ENCODE results near the gene AEBP2. TPM values are rescaled to one million over a fixed set of nuclear protein-coding genes. Genes with fewer than 3 reads are reported as not detected.

AEBP2 gene
- total and polyA plus RNA-seq, 2 experiments from 2014 or later = 10.4 to 16.6 TPM

DNA sequence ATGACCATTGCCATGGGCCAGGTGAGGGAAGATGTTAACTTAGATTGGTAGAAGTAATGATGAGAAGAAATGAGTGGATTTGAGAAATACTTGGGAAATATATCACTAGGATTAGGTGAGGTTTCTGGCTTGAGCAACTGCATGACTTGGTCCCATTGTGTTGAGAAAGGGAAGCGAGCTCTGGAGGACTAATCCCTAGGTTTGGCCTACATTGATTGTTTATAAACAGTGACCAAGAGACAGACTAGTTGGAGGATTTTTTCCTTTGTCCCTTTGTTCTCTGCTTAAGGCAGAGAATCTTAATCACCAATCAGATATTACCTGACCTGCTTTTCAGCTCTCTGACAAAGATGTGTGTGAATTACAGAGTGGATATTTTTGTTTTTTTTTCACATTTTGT is 100.5 kb downstream of the AEBP2 start:
- no peaks in the 10 kb centered on the region for H3K36me3 ChIP-seq (ENCODE audit: low read depth)
- no peak overlapping the region for H3K4me2 ChIP-seq (ENCODE audit: unreplicated experiment)
- no peaks in the 10 kb centered on the region for H4K20me1 ChIP-seq (ENCODE audit: insufficient read depth)
- H3K79me2 ChIP-seq (ENCODE audit: insufficient read depth) = no peaks in the 10 kb centered on the region
- no peaks in the 10 kb centered on the region for H3K9me3 ChIP-seq (ENCODE audit: low read depth)
- no peaks in the 10 kb centered on the region for H3F3A ChIP-seq (ENCODE audit: insufficient read depth)
- H2AFZ ChIP-seq = no peak overlapping the region
- DNase-seq = peak; percentile 15
- TF ChIP-seq EZH2 (IDR thresholded peaks at IDR 0.05; ENCODE audit: insufficient read depth, poor library complexity, severe bottlenecking) (no peak), EZH2phosphoT487 (IDR thresholded peaks at IDR 0.05; ENCODE audit: insufficient read depth, low read depth) (no peak)
- no peak overlapping the region for H3K27ac ChIP-seq
- H3K27me3 ChIP-seq (replicated peaks; ENCODE audit: insufficient read depth) = no peaks in the 10 kb centered on the region
- H3K4me3 ChIP-seq = no peak overlapping the region
- H3K9ac ChIP-seq = no peak overlapping the region
- no peaks in the 10 kb centered on the region for H3K9me2 ChIP-seq (ENCODE audit: insufficient read depth)
- H3K4me1 ChIP-seq (ENCODE audit: insufficient read depth) = peaks cover 6% of the 10 kb centered on the region; the same call in 1 of the 2 replicates
- WGBS, 2 experiments (ENCODE audit: low coverage in 1 of 2, low lambda C conversion rate in 2 of 2, missing lambda C conversion rate in 2 of 2) = 43 to 73% methylated on average over 1 of the region's 1 CpG
- in situ Hi-C loops (cut with MboI) = no loop called here

DNA sequence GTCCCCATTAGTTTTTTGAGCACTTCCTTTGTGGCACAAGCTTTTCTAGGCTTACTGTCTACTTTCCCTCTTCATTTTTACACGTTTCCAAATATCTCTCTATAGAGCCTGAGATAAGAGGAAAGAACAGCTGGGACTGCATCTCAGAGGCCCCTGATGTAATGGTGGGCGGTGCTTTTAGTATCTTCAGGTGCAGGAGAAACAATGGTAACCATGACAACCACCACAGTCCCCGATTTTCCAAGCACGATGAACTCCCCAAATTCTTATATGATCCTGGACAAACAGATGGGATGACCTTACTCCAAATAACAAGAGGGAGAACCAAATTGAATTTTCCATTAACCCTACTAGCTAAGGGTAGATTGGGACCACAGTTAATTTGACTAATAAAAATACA is 103.3 kb downstream of the AEBP2 start:
- no peaks in the 10 kb centered on the region for H3K27me3 ChIP-seq (replicated peaks; ENCODE audit: insufficient read depth)
- TF ChIP-seq EZH2phosphoT487 (IDR thresholded peaks at IDR 0.05; ENCODE audit: insufficient read depth, low read depth) (no peak), EZH2 (IDR thresholded peaks at IDR 0.05; ENCODE audit: insufficient read depth, poor library complexity, severe bottlenecking) (no peak)

DNA sequence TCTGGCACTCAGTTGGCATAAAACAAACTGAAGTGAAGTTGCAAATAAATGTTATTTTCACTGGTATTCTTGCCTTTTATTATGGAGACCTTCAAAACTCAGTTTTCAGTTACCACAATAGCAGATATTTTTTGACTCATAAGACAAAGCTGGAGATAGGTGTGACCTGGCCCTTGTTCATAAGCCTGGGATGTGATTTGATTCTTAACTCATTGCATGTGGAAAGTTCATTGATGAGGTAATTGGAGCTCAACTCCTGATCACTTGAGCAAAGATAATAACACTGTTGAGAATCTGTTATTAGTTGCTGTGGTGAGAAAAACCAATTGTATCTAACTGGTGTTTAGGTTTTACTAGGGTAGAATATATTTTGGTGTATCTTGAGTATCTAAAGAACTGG is 105.1 kb downstream of the AEBP2 start:
- no peaks in the 10 kb centered on the region for H3K9me3 ChIP-seq (ENCODE audit: low read depth)
- no peaks in the 10 kb centered on the region for H3K9me2 ChIP-seq (ENCODE audit: insufficient read depth)
- H2AFZ ChIP-seq = no peak overlapping the region
- peaks cover 32% of the 10 kb centered on the region for H3K4me1 ChIP-seq (ENCODE audit: insufficient read depth)
- no peak overlapping the region for H3K9ac ChIP-seq
- DNase-seq = peak; percentile 14
- no peaks in the 10 kb centered on the region for H3K27me3 ChIP-seq (replicated peaks; ENCODE audit: insufficient read depth)
- in situ Hi-C loops (cut with MboI) = no loop called here
- no peaks in the 10 kb centered on the region for H3K79me2 ChIP-seq (ENCODE audit: insufficient read depth)
- no peak overlapping the region for H3K4me2 ChIP-seq (ENCODE audit: unreplicated experiment)
- peaks cover 23% of the 10 kb centered on the region for H3F3A ChIP-seq (ENCODE audit: insufficient read depth)
- H3K27ac ChIP-seq = no peak overlapping the region
- no peaks in the 10 kb centered on the region for H4K20me1 ChIP-seq (ENCODE audit: insufficient read depth)
- TF ChIP-seq EZH2 (IDR thresholded peaks at IDR 0.05; ENCODE audit: insufficient read depth, poor library complexity, severe bottlenecking) = no peak
- TF ChIP-seq EZH2phosphoT487 (IDR thresholded peaks at IDR 0.05; ENCODE audit: insufficient read depth, low read depth) = no peak
- no peak overlapping the region for H3K4me3 ChIP-seq
- H3K36me3 ChIP-seq (ENCODE audit: low read depth) = no peaks in the 10 kb centered on the region

More for the DNA sequence above, 103.3 kb downstream of the AEBP2 start:
- in situ Hi-C loops (cut with MboI) = no loop called here
- H3K4me3 ChIP-seq = no peak overlapping the region
- H3K27ac ChIP-seq = no peak overlapping the region
- H3F3A ChIP-seq (ENCODE audit: insufficient read depth) = peaks cover 23% of the 10 kb centered on the region
- H4K20me1 ChIP-seq (ENCODE audit: insufficient read depth) = no peaks in the 10 kb centered on the region
- H3K36me3 ChIP-seq (ENCODE audit: low read depth) = no peaks in the 10 kb centered on the region
- no peak overlapping the region for H2AFZ ChIP-seq
- no peaks in the 10 kb centered on the region for H3K9me3 ChIP-seq (ENCODE audit: low read depth)
- no peaks in the 10 kb centered on the region for H3K9me2 ChIP-seq (ENCODE audit: insufficient read depth)
- WGBS, 2 experiments (ENCODE audit: low coverage in 1 of 2, low lambda C conversion rate in 2 of 2, missing lambda C conversion rate in 2 of 2) = 55 to 64% methylated on average over 4 of the region's 4 CpGs
- peaks cover 27% of the 10 kb centered on the region for H3K4me1 ChIP-seq (ENCODE audit: insufficient read depth)
- H3K79me2 ChIP-seq (ENCODE audit: insufficient read depth) = no peaks in the 10 kb centered on the region
- H3K4me2 ChIP-seq (ENCODE audit: unreplicated experiment) = no peak overlapping the region
- DNase-seq = no peak
- H3K9ac ChIP-seq = no peak overlapping the region

DNA sequence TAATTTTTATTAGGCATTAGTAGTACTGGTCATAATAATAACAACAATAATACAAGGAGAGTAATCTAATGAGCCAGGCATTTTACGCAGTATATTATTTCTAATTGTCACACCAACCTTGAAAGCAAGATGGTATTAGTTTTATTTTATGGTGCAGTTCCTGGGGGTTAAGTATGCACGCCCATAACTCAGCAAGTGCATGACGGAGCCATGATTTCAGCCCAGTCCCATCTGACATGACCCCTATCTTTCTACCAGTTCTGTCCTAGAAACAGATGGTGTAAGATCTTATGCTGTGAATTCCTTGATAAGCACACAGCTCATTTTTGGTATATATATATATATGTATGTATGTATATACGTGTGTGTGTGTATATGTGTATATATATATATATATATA is 106.0 kb downstream of the AEBP2 start:
- no peak for DNase-seq
- Histone ChIP-seq H3K27me3 (replicated peaks; ENCODE audit: insufficient read depth) (no peaks in the 10 kb centered on the region), H3F3A (ENCODE audit: insufficient read depth) (peaks cover 23% of the 10 kb centered on the region), H3K9ac (no peak overlapping the region), H3K9me3 (ENCODE audit: low read depth) (no peaks in the 10 kb centered on the region), H3K4me1 (ENCODE audit: insufficient read depth) (peaks cover 32% of the 10 kb centered on the region), H4K20me1 (ENCODE audit: insufficient read depth) (no peaks in the 10 kb centered on the region), H3K4me3 (no peak overlapping the region), H3K27ac (no peak overlapping the region), H3K4me2 (ENCODE audit: unreplicated experiment) (peak overlapping the region; percentile 92), H3K79me2 (ENCODE audit: insufficient read depth) (no peaks in the 10 kb centered on the region), H3K9me2 (ENCODE audit: insufficient read depth) (no peaks in the 10 kb centered on the region), H2AFZ (no peak overlapping the region), H3K36me3 (ENCODE audit: low read depth) (no peaks in the 10 kb centered on the region)
- no peak for TF ChIP-seq EZH2phosphoT487 (IDR thresholded peaks at IDR 0.05; ENCODE audit: insufficient read depth, low read depth)
- TF ChIP-seq EZH2 (IDR thresholded peaks at IDR 0.05; ENCODE audit: insufficient read depth, poor library complexity, severe bottlenecking) = no peak
- in situ Hi-C loops (cut with MboI) = no loop called here
- WGBS, 2 experiments (ENCODE audit: low coverage in 1 of 2, low lambda C conversion rate in 2 of 2, missing lambda C conversion rate in 2 of 2) = 85 to 88% methylated on average over 4 of the region's 4 CpGs

DNA sequence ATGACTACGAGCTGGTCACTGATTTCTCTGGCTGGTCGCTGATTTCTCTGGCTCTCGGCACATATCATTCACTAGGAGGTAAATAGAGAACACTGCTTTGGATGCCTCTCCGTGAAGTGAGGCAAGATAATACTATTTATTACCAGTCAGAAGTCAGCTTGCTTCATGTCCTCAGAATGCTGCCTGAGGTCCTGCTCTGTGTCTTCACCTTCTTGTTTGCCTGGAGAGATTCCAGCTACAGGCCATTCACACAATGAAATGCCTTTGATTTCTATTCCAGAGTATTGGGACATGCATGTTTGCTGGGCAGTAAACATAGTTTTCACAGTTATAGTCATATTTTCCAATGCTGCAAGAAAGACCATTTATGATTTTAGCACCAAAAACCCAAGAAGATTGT is 106.7 kb downstream of the AEBP2 start:
- in situ Hi-C loops (cut with MboI) = no loop called here
- Histone ChIP-seq H3K79me2 (ENCODE audit: insufficient read depth) (no peaks in the 10 kb centered on the region), H3K27me3 (replicated peaks; ENCODE audit: insufficient read depth) (no peaks in the 10 kb centered on the region), H4K20me1 (ENCODE audit: insufficient read depth) (no peaks in the 10 kb centered on the region), H3K36me3 (ENCODE audit: low read depth) (no peaks in the 10 kb centered on the region), H3K4me2 (ENCODE audit: unreplicated experiment) (peak overlapping the region; percentile 92), H3K4me1 (ENCODE audit: insufficient read depth) (peaks cover 32% of the 10 kb centered on the region), H3K4me3 (peak overlapping the region; percentile 62), H3K9me3 (ENCODE audit: low read depth) (no peaks in the 10 kb centered on the region), H2AFZ (peak overlapping the region; percentile 70), H3K9me2 (ENCODE audit: insufficient read depth) (no peaks in the 10 kb centered on the region), H3K9ac (peak overlapping the region; percentile 67), H3K27ac (peak overlapping the region; percentile 83), H3F3A (ENCODE audit: insufficient read depth) (peaks cover 23% of the 10 kb centered on the region)
- 8 to 17% methylated on average over 4 of the region's 4 CpGs for WGBS, 2 experiments (ENCODE audit: low coverage in 1 of 2, low lambda C conversion rate in 2 of 2, missing lambda C conversion rate in 2 of 2)
- TF ChIP-seq EZH2phosphoT487 (IDR thresholded peaks at IDR 0.05; ENCODE audit: insufficient read depth, low read depth) (no peak), EZH2 (IDR thresholded peaks at IDR 0.05; ENCODE audit: insufficient read depth, poor library complexity, severe bottlenecking) (no peak)
- peak; percentile 84 for DNase-seq
